ENCODE data around the gene SEMA5A. TPM values are rescaled to one million over a fixed set of nuclear protein-coding genes. Genes with fewer than 3 reads are reported as not detected.

The SEMA5A gene
- total RNA-seq, 2 donors from 2014 or later: 3.4 to 40.2 TPM

GRCh38 chr5:9567039-9567438, 21.2 kb upstream of the SEMA5A start:
- DNase-seq (no peak), ATAC-seq (no peak)
- no peak overlapping the region for H3K4me3 ChIP-seq
- H3K36me3 ChIP-seq (replicated peaks in 1 of 2; ENCODE audit: insufficient read depth in 1 of 2, low read depth in 2 of 2): no peaks in the 10 kb centered on the region
- no peaks in the 10 kb centered on the region for H3K4me1 ChIP-seq
- no peaks in the 10 kb centered on the region for H3K9me3 ChIP-seq
- intact Hi-C loops (cut with DNase I): no loop called here
- no peaks in the 10 kb centered on the region for H3K27me3 ChIP-seq
- no peak overlapping the region for H3K27ac ChIP-seq
- TF ChIP-seq POLR2A (IDR thresholded peaks at IDR 0.05) (no peak), CTCF (IDR thresholded peaks at IDR 0.05) (no peak)

GRCh38 chr5:9564752-9565151, 18.9 kb upstream of the SEMA5A start:
- 69 to 84% methylated on average over 4 of the region's 4 CpGs for WGBS, 2 donors

GRCh38 chr5:9562141-9562540, 16.3 kb upstream of the SEMA5A start:
- no peaks in the 10 kb centered on the region for H3K36me3 ChIP-seq (replicated peaks in 1 of 2; ENCODE audit: insufficient read depth in 1 of 2, low read depth in 2 of 2)
- no peak overlapping the region for H3K4me3 ChIP-seq
- intact Hi-C loops (cut with DNase I): no loop called here
- no peaks in the 10 kb centered on the region for H3K9me3 ChIP-seq
- no peaks in the 10 kb centered on the region for H3K27me3 ChIP-seq
- DNase-seq (no peak), ATAC-seq (no peak)
- TF ChIP-seq CTCF (IDR thresholded peaks at IDR 0.05): no peak
- H3K4me1 ChIP-seq: no peaks in the 10 kb centered on the region
- no peak overlapping the region for H3K27ac ChIP-seq
- 71 to 78% methylated on average over 7 of the region's 7 CpGs for WGBS, 2 donors

More at GRCh38 chr5:9564752-9565151, 18.9 kb upstream of the SEMA5A start:
- H3K27me3 ChIP-seq: no peaks in the 10 kb centered on the region
- no peaks in the 10 kb centered on the region for H3K36me3 ChIP-seq (replicated peaks in 1 of 2; ENCODE audit: insufficient read depth in 1 of 2, low read depth in 2 of 2)
- H3K4me1 ChIP-seq: no peaks in the 10 kb centered on the region
- H3K27ac ChIP-seq: no peak overlapping the region
- no peaks in the 10 kb centered on the region for H3K9me3 ChIP-seq
- intact Hi-C loops (cut with DNase I): no loop called here
- ATAC-seq: no peak
- H3K4me3 ChIP-seq: no peak overlapping the region
- DNase-seq: no peak
- TF ChIP-seq CTCF (IDR thresholded peaks at IDR 0.05) (no peak), POLR2A (IDR thresholded peaks at IDR 0.05) (no peak)

- no peaks in the 10 kb centered on the region for H3K36me3 ChIP-seq (replicated peaks in 1 of 2; ENCODE audit: insufficient read depth in 1 of 2, low read depth in 2 of 2)
- no peak for ATAC-seq
- no peak overlapping the region for H3K27ac ChIP-seq
- intact Hi-C loops (cut with DNase I): no loop called here
- no peaks in the 10 kb centered on the region for H3K4me1 ChIP-seq
- WGBS, 2 donors: 42 to 59% methylated on average over 3 of the region's 3 CpGs
- no peaks in the 10 kb centered on the region for H3K27me3 ChIP-seq
- no peak overlapping the region for H3K4me3 ChIP-seq
- DNase-seq: no peak
- no peak for TF ChIP-seq CTCF (IDR thresholded peaks at IDR 0.05)
- no peak for TF ChIP-seq POLR2A (IDR thresholded peaks at IDR 0.05)
- no peaks in the 10 kb centered on the region for H3K9me3 ChIP-seq
Measured at GRCh38 chr5:9559965-9560364, 14.1 kb upstream of the SEMA5A start.

GRCh38 chr5:9558319-9558965, 12.6 kb upstream of the SEMA5A start:
- WGBS, 2 donors: 61 to 67% methylated on average over 5 of the region's 5 CpGs
- ATAC-seq: no peak

More at GRCh38 chr5:9558319-9558965, 12.6 kb upstream of the SEMA5A start:
- TF ChIP-seq POLR2A (IDR thresholded peaks at IDR 0.05) (no peak), CTCF (IDR thresholded peaks at IDR 0.05) (no peak)
- Histone ChIP-seq H3K9me3 (no peaks in the 10 kb centered on the region), H3K27me3 (no peaks in the 10 kb centered on the region), H3K27ac (no peak overlapping the region), H3K4me3 (no peak overlapping the region), H3K4me1 (no peaks in the 10 kb centered on the region), H3K36me3 (replicated peaks in 1 of 2; ENCODE audit: insufficient read depth in 1 of 2, low read depth in 2 of 2) (no peaks in the 10 kb centered on the region)
- intact Hi-C loops (cut with DNase I): no loop called here
- DNase-seq: no peak
